Nephron (organoid): ENCODE data around the gene GRIK2.
A peak's percentile ranks its signal among the peaks of the same experiment; 100 is the strongest.

Experiments
- H3K27ac Mint-ChIP-seq, 3 experiments: 2 replicates each; pipeline ENCODE4 v1.8.0; 2020; ENCODE audit warnings: mixed read lengths in 3 of 3, mild to moderate bottlenecking in 2 of 3, moderate library complexity in 1 of 3
- H3K27me3 Mint-ChIP-seq: 2 replicates; pipeline ENCODE4 v1.8.0; 2021; ENCODE audit warnings: low read depth, mild to moderate bottlenecking, moderate library complexity, mixed read lengths
- H3K36me3 Mint-ChIP-seq: 2 replicates; pipeline ENCODE4 v1.8.0; 2020; ENCODE audit warnings: low read depth, mixed read lengths
- H3K4me1 Mint-ChIP-seq: 2 replicates; pipeline ENCODE4 v1.8.0; 2020; ENCODE audit warnings: mixed read lengths
- H3K4me3 Mint-ChIP-seq, 3 experiments: 2 replicates each; pipeline ENCODE4 v1.8.0; 2020; ENCODE audit warnings: mild to moderate bottlenecking in 3 of 3, mixed read lengths in 3 of 3, moderate library complexity in 2 of 3
- H3K9me3 Mint-ChIP-seq: 2 replicates; pipeline ENCODE4 v1.8.0; 2020; ENCODE audit warnings: mixed read lengths
- TF ChIP-seq, protein P1 (sequence below), 3 experiments: fragments of 200-600 bp; sonication (generic); IDR thresholded peaks; one replicate each; pipeline ENCODE4 v1.5.0; 2021; ENCODE audit warnings: antibody characterized with exemption in 3 of 3; ENCODE audit not compliant: unreplicated experiment in 3 of 3

The GRIK2 gene

DNA sequence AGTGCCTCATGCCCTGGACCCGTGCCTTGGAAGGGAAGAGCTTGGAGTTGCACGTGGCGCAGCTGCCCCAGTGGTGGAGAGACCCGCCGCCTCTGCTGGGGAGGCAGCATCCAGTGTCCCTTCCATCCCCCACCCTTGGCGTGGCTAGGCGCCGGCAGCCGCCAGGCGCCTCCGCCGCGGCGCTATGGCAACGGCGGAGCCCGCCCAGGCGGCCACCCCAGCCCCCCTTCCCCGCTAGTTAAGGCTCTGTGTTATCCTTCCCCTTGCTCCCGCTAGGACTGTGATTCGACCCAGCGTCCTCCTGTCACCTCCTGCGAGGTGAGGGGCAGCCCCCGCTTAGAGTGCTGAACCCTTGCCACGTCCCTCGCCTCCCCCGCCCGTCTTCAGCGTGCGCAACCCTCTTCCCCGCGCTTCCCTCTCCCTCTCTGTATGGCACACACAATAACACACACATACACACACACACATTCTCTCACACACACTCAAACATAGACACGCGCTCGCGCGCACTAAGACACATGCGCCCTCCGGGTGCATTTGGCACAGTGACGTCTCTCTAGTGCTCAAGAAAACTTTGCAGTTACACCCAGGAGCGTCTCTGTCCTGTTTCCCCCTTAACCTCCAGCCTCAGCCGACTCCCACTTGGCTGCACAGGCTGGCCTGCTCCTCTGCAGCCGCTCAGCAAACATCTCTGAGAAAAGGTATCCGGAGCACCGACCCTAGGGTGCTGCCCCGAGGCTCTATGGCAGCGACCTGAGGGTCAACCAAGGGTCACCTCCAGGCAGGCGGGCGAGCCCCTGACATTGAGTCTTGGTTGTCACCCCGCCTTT lies 8.5 kb downstream of the GRIK2 start:
- Mint-ChIP-seq H3K9me3 (no peaks in the 10 kb centered on the region), H3K4me1 (peaks cover 22% of the 10 kb centered on the region), H3K27me3 (peaks cover 77% of the 10 kb centered on the region), H3K27ac (no peak overlapping the region), H3K4me3 (peak overlapping the region; percentile 78 to 83 (median 80)), H3K36me3 (peaks cover 10% of the 10 kb centered on the region)
- TF ChIP-seq, protein P1, sequence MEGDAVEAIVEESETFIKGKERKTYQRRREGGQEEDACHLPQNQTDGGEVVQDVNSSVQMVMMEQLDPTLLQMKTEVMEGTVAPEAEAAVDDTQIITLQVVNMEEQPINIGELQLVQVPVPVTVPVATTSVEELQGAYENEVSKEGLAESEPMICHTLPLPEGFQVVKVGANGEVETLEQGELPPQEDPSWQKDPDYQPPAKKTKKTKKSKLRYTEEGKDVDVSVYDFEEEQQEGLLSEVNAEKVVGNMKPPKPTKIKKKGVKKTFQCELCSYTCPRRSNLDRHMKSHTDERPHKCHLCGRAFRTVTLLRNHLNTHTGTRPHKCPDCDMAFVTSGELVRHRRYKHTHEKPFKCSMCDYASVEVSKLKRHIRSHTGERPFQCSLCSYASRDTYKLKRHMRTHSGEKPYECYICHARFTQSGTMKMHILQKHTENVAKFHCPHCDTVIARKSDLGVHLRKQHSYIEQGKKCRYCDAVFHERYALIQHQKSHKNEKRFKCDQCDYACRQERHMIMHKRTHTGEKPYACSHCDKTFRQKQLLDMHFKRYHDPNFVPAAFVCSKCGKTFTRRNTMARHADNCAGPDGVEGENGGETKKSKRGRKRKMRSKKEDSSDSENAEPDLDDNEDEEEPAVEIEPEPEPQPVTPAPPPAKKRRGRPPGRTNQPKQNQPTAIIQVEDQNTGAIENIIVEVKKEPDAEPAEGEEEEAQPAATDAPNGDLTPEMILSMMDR (IDR thresholded peaks at IDR 0.05; ENCODE audit: unreplicated experiment in 3 of 3) = no peak

DNA sequence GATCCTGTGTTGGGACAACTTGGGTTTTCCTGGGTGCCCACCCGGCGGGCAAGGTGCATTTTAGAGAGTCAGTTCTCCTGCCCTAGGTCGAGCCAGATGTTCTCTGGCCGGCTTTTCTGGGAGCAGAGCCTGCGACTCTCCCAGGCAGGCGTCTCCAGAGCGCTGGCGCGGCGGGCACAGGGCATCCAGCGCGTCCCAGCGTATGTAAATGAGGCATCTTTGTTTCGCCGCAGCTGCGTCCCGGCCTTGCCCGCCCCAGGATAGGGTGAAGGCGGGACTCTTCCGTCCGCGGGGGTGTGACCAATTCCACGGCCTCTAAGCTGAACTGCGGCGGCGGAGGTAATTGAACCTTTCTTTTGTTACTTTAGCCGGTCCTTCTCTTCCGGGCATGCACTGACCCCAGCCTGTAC lies 9.1 kb downstream of the GRIK2 start:
- Mint-ChIP-seq H3K36me3 (peaks cover 10% of the 10 kb centered on the region), H3K4me1 (peaks cover 22% of the 10 kb centered on the region), H3K27ac (no peak overlapping the region), H3K9me3 (no peaks in the 10 kb centered on the region), H3K4me3 (peak overlapping the region; percentile 78 to 83 (median 80)), H3K27me3 (peaks cover 74% of the 10 kb centered on the region)
- TF ChIP-seq, protein P1 (IDR thresholded peaks at IDR 0.05; ENCODE audit: unreplicated experiment in 3 of 3) = no peak

DNA sequence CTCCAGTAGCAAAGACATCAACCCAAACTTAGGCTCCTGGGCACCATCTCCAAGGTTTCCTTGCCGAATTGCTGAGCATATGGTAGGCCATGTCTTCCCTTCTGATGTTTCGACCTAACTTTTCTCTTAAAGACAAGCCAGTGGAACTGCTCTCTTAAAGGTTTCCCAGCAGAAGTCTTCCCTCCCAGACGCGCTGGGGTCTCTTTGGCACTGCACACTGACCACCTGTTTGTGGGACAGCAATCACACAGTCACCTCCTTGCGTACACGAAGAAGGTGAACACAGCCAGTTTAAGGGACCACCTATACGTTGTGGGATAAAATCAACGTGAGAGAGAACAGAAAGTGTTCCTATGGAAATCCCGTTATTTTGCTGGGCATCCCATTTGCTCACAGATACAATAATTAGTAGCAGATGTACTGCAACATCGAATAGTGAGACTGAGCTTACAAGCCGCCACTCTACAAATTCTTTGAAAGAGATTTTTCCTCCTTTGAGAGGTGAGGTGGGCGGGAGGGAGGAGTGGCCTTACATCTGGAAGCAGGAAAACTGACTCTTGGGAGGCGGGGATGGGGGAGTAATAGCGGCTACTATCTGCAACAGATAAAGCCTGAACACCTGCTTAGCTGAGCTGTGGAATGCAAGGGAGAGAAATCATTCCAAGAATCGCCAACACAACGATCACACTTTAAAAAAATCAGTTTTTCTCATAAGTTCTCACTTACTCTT lies 9.9 kb downstream of the GRIK2 start:
- Mint-ChIP-seq H3K4me1 (peaks cover 22% of the 10 kb centered on the region), H3K27me3 (peaks cover 71% of the 10 kb centered on the region), H3K4me3 (peak overlapping the region; percentile 78 to 83 (median 80)), H3K9me3 (no peaks in the 10 kb centered on the region), H3K27ac (peak overlapping the region in 2 of 3 experiments; percentile 34 to 35), H3K36me3 (peaks cover 10% of the 10 kb centered on the region)
- TF ChIP-seq, protein P1 (IDR thresholded peaks at IDR 0.05; ENCODE audit: unreplicated experiment in 3 of 3) = no peak

DNA sequence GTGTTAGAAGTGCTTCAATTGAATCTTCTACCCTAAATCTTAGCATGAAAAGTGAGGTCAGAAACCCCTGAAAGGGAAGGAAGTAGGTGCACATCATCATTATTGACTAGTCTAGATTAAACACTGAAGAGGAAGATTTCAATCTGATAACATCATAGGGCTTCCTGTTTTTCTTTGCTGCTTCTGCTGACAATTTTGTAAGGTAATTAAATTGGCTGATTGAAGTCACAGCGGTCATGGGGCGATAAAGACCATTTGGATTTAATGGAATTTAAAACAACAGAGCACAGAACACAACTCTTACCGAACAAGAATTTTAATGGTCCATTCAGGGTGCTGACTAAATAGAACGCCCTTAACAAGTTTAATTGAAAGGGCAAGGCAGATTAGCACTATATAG lies 11.3 kb downstream of the GRIK2 start:
- peaks cover 57% of the 10 kb centered on the region for H3K27me3 Mint-ChIP-seq
- peaks cover 22% of the 10 kb centered on the region for H3K4me1 Mint-ChIP-seq
- no peak overlapping the region for H3K27ac Mint-ChIP-seq
- no peaks in the 10 kb centered on the region for H3K9me3 Mint-ChIP-seq
- no peak overlapping the region for H3K4me3 Mint-ChIP-seq
- TF ChIP-seq, protein P1 (IDR thresholded peaks at IDR 0.05; ENCODE audit: unreplicated experiment in 3 of 3) = no peak
- peaks cover 9% of the 10 kb centered on the region for H3K36me3 Mint-ChIP-seq

DNA sequence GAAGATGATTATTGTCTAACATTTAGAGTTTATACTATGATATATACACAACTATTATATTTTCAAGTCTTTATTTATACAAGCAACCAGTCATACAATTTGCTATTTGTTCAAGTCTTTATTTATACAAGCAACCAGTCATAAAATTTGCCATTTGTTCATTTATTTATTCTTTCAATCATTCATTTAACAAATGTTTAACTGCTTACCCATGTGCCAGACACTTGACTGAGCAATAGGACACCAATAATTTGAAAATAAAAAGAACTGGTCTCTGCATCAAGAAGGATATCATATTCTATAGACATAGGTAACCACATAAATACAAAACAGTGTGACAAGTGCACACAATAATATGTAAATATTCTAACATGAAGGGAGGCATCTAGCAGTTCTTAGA lies 20.3 kb downstream of the GRIK2 start:
- no peak overlapping the region for H3K4me3 Mint-ChIP-seq
- no peaks in the 10 kb centered on the region for H3K9me3 Mint-ChIP-seq
- H3K4me1 Mint-ChIP-seq = no peaks in the 10 kb centered on the region
- no peak overlapping the region for H3K27ac Mint-ChIP-seq
- TF ChIP-seq, protein P1 (IDR thresholded peaks at IDR 0.05; ENCODE audit: unreplicated experiment in 3 of 3) = no peak
- no peaks in the 10 kb centered on the region for H3K36me3 Mint-ChIP-seq
- H3K27me3 Mint-ChIP-seq = peaks cover 18% of the 10 kb centered on the region
